Activated naive CD4-positive, alpha-beta T cell treated with anti-CD3 and anti-CD28 coated beads, Interleukin-2, amount 50 U/mL, for 16 hours (primary cell): ENCODE measurements around the gene ZNF830.
"Not testable (repeated sequence)": the region's sequence is repeated elsewhere in the genome, so short reads cannot be mapped to it uniquely, and the experiment has no call there.

Experiments used
- DNase-seq: peaks from one replicate; pipeline ENCODE4 v3.0.0-alpha.2; 2020

The ZNF830 gene

DNA sequence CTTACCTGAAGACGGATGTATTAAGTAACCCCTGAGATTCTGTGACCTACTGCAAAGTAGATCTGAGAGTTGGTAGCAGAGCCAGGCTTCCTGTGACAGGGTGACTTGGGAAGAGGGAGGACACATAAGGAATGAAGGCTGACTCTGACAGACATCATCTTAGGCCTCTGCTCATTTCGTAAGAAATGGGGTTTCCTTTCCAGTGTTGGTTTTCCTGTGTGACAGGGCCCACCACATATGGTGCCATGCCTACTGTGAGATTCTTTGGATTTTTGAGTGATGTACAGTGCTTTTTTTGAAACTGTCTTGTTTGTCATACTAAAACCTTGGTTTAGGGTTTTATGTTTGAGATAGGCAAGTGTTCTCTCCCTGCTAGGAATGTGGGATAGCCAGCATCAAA, 31.7 kb downstream of the ZNF830 start:
- no peak for DNase-seq

DNA sequence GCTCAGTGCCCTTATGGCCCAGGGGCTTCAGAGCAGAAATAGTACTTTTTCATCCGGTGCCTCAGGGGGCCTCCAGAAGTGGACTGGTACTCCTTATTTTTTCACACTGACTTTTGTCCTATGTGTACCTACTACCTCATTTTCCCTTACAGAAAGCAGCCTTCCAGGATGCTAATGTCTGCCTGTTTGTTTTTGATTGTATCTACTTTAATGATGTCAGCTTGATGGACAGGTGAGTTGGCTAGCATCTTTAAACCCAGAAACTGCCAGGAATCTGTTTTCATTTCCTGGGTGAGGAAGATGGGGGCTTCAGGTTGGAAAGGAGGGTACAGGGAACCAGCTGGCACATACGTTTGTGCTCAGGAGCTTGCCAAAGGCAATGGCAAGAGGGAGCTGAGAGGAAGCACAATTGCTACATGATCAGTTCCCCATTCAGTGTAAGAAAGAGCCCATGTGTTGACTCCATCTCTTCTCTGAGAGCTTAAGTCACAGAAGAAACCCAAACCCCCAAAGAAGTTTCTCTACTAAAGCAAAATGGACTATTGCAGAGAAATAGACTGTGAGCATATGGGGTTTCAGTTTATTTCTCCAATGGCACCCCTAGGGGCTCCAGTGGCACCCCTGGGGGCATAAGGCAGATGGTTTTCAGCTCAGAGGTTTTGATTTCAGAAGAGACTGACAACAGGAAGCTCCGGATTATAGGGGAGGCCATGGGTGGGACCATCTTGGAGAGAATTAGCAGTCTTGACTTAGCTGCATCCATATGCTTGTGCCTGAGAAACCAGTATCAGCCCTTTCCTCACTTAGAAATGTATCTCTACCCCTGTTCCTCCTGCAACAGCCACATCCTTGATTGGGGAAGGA, 35.3 kb downstream of the ZNF830 start:
- no peak for DNase-seq

DNA sequence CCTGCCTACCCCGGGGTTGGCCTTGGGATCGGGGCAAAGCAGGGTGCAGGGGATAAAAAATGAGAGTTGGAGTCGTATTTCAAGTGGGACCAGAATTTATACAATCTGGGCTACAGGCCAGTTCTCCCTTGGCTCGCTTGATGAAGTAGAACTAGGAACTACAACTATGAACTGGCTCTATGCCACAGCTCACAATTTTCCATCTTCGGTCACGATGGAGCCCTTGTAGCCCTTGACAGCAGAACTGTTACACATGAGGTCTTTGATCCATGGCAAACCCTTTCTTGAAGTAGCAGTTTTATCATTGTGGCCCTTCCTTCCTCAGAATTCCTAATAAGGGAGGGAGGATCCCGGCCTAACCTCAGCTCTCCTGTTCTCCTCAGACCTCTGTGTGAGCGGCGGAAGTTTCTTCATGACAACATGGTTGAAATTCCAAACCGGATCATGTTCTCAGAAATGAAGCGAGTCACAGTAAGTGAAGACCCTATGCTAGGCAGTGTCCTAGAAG, 36.1 kb downstream of the ZNF830 start:
- no peak for DNase-seq

DNA sequence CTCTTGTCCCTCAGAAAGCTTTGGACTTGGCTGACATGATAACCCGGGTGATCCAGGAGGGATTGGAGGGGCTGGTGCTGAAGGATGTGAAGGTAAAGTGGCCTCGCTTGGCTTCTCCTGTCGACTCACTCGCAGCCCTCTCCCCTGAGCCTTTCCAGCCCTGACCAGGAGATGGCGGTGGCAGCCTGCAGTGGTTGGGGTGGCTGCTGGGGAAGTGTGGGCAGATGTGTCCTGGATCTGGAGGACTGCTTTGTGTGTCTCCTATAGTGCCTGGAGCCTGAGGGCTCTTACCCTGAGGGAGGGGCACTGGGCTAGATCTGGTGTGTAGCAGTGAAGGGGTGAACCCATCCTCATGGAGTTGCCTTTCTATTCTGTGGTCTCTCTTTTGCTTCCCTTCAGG, 36.9 kb downstream of the ZNF830 start:
- DNase-seq, result peak; percentile 77

DNA sequence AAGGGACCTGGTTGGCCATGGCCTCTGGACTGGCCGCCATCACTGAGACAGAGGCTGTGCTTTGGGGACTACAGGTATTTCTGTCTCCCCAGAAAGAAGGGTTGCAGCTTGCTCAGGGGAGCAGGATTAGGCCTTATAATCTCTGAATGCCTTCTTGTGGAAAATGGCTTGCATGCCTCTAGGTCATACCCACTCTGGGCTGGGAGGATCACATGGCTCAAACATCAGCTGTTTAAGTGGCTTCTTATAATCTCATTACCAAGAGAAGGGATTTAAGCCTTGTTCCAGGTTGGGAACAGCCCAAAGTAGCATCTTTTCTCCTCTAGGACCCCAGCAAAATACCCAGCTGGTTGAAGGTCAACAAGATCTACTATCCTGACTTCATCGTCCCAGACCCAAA, 38.1 kb downstream of the ZNF830 start:
- no peak for DNase-seq

DNA sequence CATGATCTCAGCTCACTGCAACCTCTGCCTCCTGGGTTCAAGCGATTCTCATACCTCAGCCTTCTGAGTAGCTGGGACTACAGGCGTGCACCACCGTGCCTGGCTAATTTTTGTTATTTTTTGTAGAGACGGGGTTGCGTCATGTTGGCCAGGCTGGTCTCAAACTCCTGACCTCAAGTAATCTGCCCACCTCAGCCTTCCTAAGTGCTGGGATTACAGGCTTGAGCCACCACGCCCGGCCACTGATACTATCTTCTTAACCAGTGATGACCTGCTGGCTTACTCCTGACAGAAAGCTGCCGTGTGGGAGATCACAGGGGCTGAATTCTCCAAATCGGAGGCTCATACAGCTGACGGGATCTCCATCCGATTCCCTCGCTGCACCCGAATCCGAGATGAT, 39.6 kb downstream of the ZNF830 start:
- DNase-seq, result not testable (repeated sequence)

DNA sequence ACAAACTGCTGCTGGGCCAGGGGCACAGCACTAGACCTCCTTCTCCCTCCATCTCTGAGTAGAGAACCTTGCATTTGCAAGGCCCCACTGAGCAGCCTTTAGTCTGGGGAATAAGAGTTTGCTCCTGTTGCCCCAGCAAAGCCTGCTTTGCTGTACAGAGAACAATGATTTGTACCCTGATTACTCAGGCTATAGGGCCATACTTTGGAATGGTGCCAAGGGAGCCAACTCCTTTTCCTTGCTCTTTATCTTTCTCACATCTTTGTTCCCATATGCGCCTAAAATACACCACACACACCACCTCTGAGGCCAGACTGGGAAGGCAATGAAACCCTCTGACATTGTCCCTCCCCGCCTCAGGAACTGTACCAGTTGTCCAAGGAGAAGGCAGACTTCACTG, 40.2 kb downstream of the ZNF830 start:
- no peak for DNase-seq

DNA sequence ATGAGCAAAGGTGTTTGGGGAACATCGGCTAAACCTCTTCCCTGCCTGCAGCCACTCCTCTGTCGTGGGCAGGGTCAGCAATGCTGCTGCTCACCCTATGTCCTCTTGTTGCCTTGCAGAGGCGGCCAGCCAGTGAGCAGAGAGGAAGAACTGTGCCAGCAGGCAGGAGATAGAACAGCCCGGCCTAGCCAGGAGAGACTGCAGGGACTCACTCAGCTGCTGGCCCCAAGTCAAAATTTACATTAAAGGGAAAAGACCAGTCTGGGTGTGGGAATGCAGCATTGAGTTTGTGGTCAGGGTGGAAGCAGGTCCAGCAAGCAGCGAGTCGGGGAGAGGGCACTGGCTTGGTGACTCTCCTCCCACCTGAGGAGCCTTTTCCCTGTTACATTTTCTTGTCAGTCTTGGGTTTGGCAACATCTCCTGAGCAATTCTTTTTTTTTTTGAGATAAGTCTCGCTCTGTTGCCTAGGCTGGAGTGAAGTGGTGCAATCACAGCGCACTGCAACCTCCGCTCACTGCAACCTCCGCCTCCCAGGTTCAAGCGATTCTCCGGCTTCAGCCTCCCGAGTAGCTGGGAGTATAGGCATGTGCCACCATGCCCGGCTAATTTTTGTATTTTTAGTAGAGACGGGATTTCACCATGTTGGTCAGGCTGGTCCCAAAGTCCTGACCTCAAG, 41.7 kb downstream of the ZNF830 start:
- DNase-seq, result no peak

DNA sequence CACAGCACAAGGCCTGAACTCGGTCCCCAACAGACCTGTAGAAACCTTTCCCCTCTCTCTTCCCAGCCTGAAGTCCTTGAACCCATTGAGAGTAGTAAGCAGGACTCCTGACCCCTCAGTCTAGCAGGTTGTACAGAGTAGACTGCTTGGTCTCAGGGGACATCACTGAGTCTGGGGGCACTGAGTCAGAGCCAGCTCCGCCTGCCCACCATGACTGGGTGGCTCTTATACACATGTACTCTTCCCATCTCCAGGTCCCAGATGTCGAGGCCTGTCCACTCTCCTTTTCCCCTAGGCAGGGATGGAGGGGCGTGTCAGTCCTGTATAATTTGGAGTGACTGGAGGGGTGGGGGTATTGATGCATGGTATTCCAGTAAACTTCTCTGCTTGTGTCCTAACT, 42.4 kb downstream of the ZNF830 start:
- no peak for DNase-seq

DNA sequence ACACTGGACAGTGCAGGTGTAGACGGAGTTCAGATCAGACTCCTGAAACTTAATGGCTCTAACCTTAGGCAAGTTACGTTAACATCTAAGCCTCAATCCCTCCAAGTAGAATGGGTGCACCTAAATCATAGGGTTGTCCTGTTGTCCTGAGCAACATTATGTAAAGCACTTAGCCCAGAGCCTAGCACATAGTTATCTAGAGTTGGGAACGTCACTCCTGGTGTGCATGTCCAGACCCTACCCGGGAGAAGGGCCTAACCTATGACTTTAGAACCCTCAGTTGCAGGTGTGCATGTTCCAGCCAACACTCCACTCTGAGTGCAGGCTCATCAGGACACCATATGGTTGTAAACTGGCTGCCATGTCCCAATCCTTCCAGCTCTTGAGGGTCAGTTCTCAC, 45.0 kb downstream of the ZNF830 start:
- no peak for DNase-seq

DNA sequence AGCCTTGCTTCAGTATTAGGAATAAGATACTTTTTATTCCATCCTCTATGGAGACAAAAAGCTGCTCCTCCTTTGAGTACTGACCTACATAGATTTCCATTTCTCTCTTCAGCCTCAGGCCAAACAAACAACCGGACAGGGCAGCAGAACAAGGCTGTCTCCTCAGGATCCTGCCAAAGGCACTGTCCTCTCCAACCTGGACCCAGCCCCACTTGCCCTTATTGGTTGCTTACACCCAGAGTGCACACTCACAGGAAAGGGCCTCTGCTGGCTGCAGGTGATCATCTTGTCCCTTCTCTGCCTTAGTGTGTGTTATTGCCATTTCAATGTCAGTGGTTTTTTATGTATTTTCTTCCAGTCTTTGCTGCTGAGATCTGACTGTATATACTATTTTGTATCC, 45.6 kb downstream of the ZNF830 start:
- no peak for DNase-seq

DNA sequence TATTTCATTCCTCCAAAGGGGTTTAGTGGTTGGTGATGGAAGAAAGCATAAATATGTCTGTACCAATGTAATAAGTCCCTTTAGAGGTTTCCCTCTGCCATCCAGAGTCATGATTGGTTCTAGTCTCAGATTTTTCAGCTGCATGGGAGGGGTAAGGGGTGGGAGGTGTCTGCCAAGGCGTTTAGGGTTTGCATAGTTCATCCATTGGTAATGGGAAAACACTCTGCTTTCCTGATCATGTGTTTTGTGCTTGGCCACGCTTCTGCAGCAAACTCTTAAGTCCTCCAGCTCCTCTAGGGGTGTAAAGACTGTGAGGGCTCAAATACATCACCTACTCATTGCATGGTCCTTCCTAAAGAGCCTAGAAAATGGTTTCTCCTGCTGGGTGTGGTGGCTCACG, 48.8 kb downstream of the ZNF830 start:
- DNase-seq, result no peak

DNA sequence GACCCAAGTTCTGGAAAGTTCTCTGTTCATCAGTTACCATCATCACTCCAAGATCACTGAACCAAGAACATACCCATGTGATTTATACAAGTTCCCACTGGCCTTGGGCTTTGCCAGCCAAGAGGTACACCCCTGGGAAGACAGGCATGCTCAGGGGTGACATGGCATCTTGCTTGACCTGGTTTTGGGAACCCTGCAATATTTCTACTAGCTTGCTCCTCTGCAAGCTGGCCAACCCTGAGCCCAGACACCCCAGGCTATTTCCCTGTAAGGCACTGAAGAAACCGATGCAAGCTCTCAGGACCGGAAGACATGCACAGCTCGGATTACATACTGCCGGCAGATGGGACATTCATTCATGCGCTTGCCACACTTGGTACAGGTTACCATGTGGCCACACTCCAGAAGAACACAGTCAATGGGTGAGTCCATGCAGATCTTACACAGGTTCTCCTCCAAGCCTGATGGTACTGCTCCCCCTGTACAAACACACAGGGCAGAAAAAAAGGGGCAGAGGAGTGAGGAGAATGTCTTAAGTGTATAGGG, 50.4 kb downstream of the ZNF830 start:
- DNase-seq, result no peak
